ENCODE results near the gene IL22RA1. TPM values are rescaled to one million over a fixed set of nuclear protein-coding genes. Genes with fewer than 3 reads are reported as not detected.

Gene IL22RA1
- polyA plus RNA-seq, 5 donors, result 0.32 to 0.56 (median 0.43) TPM

DNA sequence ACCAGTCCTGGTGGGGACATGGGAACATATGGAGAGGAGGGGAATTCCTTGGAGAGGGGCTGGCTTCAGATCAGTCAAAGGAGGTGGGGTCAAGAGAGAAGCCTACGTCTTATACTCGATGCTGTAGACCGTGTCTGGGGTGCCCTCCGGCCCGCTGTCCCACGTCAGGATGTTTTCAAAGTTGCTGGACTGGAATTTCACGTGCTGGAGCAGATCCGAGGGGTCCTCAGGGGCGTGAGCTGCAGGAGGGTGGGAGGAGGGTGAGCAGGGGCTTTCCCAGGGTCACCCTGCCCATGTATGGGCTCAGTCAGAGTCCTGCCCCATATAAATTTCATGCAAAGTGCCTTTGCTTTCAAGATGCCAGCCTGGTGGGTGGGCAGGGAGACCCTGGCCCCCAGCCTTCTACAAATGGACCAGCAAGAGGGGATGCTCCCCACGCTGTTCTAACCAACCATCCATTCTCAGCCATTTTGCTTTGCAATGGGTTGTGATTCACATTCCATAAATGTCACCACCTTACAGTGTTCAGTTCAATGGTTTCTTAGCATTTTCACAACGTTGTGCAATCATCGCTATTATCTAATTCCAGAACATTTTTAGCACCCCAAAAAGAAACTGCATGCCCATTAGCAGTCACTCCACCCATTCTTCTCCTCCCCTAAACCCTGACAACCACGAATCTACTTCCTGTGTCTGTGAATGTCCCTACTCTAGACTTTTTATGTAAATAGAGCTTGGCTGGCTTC, 4.3 kb downstream of the IL22RA1 start:
- DNase-seq, result no peak

DNA sequence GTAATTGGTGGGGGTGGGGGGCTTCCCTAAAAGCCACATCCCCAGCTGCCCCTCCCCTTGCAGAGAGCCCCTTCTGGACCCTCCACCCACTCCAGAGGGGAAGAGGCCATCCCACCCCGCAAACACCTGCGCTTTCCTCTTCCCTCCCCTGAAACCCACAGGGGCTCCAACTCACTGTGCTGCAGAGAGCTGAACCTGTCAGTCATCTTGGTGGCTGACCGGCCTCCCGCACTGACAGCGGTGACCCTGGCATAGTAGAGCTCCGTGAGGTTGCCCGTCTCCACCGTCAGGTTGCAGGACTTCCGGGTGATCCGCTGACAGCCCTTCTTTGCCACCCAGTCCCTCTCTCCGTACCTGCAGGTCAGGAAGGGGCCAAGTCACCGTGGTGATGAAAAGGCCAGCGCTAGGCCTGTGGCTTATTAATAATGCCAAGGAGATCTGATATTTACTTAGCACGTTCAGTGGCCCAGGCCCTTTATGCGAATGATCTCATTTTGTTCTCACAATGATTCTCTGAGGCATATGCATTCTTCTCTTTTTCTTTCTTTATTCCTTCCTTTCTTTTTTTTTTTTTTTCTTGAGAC, 5.9 kb downstream of the IL22RA1 start:
- no peak for DNase-seq

DNA sequence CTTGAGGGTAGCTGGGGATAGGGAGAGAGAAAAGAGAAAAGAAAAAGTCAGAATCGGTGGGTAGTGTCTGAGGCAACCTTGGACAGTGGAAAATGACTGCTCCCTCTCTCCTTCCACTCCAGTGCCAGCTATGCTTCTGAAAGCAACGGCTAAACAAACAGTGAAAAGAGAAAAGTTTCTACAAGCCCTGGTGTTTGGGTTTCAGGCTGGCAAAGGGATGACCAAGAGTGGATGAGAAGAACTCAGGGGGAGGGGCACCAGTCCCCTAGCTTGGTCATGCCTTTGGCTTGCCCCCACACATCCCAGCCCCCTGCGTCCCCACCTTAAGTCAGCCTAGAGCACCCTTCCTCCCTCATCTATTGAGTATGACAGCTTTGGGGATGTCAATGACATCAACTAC, 8.6 kb downstream of the IL22RA1 start:
- no peak for DNase-seq

DNA sequence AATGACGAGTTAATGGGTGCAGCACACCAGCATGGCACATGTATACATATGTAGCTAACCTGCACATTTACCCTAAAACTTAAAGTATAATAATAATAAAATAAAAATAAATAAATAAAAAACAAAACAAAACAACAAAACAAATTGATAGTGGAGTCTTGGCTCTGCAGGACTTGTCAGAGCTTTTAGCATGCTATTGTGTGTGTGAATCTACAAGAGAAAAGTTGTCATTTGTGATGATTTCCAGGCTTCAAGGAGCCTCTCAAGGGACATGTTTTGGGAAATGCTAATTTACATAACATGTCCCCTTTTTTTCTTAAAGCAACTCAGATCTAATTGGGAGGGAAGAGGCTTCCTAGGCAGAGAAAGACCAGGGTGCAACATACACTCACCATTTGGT, 9.1 kb downstream of the IL22RA1 start:
- DNase-seq, result no peak

- DNase-seq, result no peak
Observed at GRCh38 chr1:24130385-24130784, 12.6 kb downstream of the IL22RA1 start.

- DNase-seq, result no peak
Observed at GRCh38 chr1:24127801-24128363, 15.1 kb downstream of the IL22RA1 start.

DNA sequence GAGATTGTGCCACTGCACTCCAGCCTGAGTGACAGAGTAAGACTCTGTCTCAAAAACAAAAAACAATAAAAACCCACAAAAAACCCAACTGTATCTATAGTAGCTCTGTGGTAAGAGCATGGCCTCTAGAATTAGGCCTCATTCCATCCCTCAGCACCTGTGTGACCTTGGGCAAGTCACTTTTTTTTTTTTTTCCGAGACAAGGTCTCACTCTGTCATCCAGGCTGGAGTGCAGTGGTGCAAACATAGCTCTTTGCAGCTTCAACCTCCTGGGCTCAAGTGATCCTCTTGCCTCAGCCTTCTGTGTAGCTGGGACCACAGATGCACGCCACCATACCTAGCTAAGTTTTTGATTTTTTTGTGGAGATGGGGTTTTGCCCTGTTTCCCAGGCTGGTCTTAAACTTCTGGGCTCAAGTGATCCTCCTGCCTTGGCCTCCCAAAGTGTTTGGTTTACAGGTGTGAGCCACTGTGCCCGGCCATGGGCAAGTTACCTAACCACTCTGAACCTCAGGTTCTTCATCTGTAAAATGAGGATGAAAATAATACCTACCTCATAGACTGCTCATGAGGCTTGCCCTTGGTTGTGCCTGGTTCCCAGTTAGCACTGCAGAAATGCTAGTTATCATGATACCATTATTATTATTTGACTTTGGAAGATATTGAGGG, 15.7 kb downstream of the IL22RA1 start:
- DNase-seq, result no peak

DNA sequence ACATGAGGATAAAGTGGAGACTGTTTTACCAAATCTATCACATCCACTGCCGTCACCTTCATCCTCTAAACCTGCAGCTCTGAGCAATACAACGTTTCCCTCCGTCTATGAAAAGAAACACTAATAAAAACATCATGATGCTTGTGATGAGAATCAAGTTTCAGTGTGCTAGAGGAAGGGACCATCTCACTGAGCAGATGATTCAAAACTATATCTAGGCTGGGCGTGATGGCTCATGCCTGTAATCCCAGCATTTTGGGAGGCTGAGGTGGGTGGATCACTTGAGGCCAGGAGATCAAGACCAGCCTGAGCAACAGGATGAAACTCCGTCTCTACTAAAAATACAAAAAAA, 16.3 kb downstream of the IL22RA1 start:
- no peak for DNase-seq

- DNase-seq, result no peak
Observed at GRCh38 chr1:24126018-24126671, 16.8 kb downstream of the IL22RA1 start.

DNA sequence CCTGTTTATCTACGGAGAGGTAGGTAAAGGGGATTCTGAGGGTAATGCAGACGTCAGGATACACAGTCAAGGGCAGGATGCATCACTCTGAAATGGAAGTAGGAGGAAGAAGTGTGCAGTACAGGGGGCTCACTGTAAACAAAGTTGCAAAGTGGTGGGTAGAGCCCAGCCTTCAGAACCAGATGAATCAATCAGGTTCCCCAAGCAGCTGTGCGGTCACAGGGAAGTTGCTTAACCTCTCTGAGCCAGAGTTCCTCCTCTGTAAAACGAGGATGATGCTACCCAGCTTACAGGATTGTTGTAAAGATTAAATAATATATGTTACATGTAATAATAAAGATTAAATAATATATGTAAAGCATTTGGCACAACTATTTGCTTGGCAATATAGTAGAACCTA, 17.5 kb downstream of the IL22RA1 start:
- no peak for DNase-seq

- no peak for DNase-seq
Observed at GRCh38 chr1:24124980-24125379, 18.0 kb downstream of the IL22RA1 start.

DNA sequence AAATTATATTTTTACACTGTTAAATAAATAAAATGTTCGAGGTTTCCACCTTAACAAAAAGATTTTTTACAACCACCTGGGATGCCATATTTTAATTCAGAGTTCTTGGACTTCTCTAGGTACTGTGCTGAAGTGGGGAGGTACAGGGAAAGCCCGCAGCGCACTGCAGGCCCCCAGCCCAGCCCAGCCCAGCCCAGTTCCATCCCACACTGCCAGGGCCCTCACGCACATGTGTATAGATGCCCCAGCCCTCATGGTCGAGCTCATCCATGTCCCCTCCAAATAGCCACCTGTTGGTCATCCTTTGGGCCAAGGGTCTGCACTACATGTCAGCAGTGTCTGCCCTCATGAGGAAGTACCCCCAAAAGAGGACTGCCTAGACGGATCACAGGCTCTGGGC, 19.3 kb downstream of the IL22RA1 start:
- no peak for DNase-seq

DNA sequence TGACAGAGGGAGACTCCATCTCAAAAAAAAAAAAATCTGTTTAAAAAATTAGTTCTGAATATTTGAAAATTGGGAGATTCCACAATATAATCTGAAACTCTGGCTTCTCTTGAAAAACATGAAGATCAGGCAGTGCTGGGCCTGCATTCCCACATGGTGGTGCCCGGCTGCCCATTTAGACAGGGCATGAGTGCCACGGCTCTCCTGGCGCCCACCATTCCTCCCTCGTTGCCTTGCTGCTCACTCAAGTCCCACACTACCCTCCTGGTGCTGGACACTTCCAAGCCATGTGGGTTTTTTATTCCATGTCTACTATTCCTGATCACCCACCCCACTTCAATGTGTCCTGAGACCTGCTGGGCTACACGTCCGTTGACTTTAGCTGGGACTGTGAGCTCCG, 20.2 kb downstream of the IL22RA1 start:
- DNase-seq, result no peak

DNA sequence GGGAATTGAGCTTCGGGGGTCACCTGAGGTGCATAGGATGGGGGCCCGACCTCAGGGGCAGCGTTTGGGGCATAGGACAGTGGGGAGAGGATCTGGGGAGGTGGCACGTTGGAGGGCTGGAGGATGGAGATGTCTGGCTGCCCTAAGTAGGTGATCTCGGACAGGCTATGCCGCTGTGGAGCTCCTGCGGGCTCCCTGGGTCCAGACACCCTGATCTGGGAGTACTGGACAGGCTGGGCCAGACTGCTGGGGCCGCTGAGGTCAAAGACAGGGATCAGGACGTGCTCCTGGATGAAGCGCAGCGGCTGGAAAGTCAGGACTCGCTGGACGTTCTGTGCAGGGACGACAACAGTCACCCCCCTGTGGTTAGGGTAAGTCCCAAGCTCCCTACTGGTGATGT, 21.5 kb downstream of the IL22RA1 start:
- DNase-seq, result no peak

- DNase-seq, result no peak
Observed at GRCh38 chr1:24120965-24121364, 22.0 kb downstream of the IL22RA1 start.

DNA sequence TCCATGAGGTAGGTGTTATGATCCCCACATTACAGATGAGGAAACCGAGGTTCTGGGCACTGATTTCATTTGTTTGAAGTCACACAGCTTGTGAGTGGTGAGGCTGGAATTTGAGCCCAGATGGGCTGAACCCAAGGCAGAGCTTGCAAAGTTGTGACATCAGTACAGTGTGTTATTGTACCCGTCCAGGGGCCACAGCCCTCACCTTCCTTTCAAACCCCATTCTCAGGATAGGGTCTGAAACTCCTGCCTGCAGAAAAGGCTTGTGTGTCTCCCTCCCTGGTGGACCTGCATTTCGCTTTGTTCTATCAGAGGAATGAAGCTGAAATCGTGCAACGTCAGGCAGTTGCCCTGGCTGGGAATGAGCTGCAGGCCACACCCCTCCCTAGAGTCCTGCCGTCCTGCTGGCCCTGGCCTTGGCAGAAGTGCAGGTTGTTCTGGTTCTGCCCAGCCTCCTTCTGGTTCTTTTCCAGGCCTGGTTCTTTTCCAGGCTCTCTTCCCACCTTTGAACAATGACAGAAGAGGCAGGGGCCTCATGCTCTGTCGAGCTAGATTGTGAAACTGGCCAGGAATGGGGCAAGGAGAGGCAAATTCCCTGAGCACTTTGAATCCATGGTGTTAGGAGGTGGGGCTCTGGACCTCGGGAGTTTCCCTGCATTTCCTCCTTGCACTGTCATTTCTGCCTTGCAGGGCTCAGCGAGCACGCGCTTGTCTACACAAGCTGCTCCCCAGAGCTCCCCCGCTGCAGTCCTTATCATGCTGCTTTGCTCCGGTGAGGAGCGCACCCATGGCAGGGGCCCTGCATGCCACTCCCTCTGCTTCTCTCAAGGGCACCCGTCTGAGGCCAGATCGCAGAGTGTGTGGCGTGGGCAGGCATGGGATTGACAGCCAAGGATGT, 22.8 kb downstream of the IL22RA1 start:
- DNase-seq, result no peak

GRCh38 chr1:24119489-24119858, 23.5 kb downstream of the IL22RA1 start:
- DNase-seq, result no peak

DNA sequence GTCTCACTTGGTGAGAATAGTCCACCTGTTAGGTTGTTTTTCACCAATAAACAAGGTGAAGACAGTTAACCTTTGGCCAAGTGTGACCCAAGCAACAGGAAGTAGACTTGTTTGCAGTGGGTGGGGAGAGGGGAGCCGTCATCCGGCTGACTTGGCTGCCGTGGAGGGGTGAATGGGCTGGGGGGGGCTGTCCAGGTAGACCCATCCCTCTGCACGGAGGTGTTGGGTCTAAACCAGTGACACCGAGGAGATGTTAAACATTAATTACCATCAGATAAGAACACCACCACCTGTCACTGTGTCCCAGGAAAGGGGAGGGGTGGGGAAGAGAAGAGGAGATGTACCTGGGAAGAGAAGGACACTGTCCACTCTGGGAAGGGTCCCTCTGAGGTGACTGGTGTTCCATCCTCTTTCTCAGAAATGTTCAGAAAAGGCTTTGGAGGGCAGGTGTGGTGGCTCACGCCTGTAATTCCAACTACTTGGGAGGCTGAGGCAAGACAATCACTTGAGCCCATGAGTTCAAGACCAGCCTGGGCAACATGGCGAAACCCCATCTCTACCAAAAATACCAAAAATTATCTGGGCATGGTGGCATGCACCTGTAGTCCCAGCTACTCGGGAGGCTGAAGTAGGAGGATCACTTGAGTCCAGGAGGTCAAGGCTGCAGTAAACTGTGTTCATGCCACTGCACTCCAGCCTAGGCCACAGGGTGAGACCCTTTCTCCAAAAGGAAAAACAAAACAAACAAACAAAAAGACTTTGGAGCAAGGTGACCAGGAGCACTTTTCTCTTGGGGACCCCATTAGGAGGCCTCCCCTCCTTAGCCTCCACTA, 24.3 kb downstream of the IL22RA1 start:
- DNase-seq, result no peak

DNA sequence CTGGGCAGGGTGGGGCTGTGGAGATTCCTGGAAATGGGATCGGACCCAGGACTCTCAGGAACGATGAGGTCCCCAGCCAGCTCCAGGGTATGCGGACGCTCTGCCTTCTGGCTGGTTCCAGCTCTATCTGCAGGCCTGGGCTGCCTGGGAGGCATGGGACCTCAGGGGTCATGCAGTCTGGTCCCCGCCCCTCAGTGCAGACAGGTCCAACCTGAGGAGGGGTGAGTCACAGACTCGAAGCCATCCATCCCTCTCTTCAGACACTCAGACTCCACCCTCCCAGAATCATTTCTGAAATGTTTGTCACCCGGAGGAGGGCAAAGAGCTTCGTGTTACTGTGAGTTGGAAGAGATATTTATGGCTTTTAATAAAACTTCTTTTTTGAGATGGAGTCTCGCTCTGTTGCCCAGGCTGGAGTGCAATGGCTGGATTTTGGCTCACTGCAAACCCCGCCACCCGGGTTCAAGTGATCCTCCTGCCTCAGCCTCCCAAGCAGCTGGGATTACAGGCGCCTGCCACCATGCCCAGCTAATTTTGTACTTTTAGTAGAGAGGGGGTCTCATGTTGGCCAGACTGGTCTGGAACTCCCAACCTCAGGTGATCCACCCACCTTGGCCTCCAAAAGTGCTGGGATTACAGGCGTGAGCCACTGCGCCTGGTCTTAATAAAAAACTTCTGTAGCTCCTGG, 25.1 kb downstream of the IL22RA1 start:
- DNase-seq, result no peak

DNA sequence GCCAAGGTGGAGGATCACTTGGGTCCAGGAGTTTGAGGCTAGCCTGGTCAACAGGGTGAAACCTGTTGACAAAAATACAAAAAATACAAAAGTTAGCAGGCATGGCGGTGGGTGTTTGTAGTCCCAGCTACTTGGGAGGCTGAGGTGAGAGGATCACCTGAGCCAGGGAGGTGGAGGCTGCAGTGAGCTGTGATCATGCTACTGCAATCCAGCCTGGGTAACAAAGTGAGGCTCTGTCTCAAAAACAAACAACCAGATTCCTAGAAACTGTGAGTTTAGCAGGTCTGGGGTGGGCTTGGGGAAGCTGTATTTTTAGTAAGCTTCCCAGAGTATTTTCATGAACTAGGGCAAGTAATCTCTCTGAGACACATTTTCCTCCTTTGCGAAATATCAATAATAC, 25.8 kb downstream of the IL22RA1 start:
- DNase-seq, result no peak

Data from right lung (tissue), 5 donors.